NT2/D1 (cell line): ENCODE results near the gene LPCAT2.

Experiments used
- DNase-seq: peaks from one replicate; pipeline ENCODE4 v3.0.0-alpha.2; 2011; ENCODE audit warnings: low read depth, low spot score
- H3K27me3 ChIP-seq: 2 replicates; pipeline ENCODE4 v1.6.0; 2011; ENCODE audit warnings: mild to moderate bottlenecking; ENCODE audit not compliant: insufficient read length, insufficient read depth
- H3K36me3 ChIP-seq: 2 replicates; pipeline ENCODE4 v1.6.1; 2011; ENCODE audit warnings: mild to moderate bottlenecking, low read length, mixed read lengths; ENCODE audit not compliant: insufficient read depth, insufficient read length
- H3K4me1 ChIP-seq: 2 replicates; pipeline ENCODE4 v1.5.1; 2011; ENCODE audit not compliant: insufficient read depth, insufficient read length
- H3K4me3 ChIP-seq: 2 replicates; pipeline ENCODE4 v1.5.1; 2011; ENCODE audit warnings: low read depth; ENCODE audit not compliant: insufficient read length
- H3K9ac ChIP-seq: 2 replicates; pipeline ENCODE4 v1.6.0; 2011; ENCODE audit warnings: low read depth; ENCODE audit not compliant: insufficient read length
- H3K9me3 ChIP-seq: 2 replicates; pipeline ENCODE4 v1.5.1; 2011; ENCODE audit warnings: mild to moderate bottlenecking, low read length; ENCODE audit not compliant: insufficient read depth
- SUZ12 ChIP-seq: IDR thresholded peaks from 2 replicates; pipeline ENCODE4 v1.6.1; 2011; ENCODE audit not compliant: insufficient read length, insufficient read depth; ENCODE audit errors: extremely low read depth
- YY1 ChIP-seq: IDR thresholded peaks from 2 replicates; pipeline ENCODE4 v1.6.1; 2011; ENCODE audit not compliant: insufficient read length, insufficient read depth
- ZNF274 ChIP-seq: IDR thresholded peaks from 2 replicates; pipeline ENCODE4 v1.6.1; 2011; ENCODE audit warnings: mild to moderate bottlenecking, low read depth, low read length

The LPCAT2 gene

GRCh38 chr16:55499951-55500529, 8.8 kb upstream of the LPCAT2 start:
- Histone ChIP-seq H3K4me3 (no peak overlapping the region), H3K9me3 (no peaks in the 10 kb centered on the region), H3K36me3 (peaks cover 84% of the 10 kb centered on the region), H3K9ac (no peak overlapping the region), H3K27me3 (no peaks in the 10 kb centered on the region), H3K4me1 (peaks cover 19% of the 10 kb centered on the region)
- no peak for DNase-seq
- TF ChIP-seq YY1 (no peak), ZNF274 (no peak), SUZ12 (no peak)

GRCh38 chr16:55500530-55501011, 8.3 kb upstream of the LPCAT2 start:
- Histone ChIP-seq H3K9ac (no peak overlapping the region), H3K9me3 (no peaks in the 10 kb centered on the region), H3K36me3 (peaks cover 84% of the 10 kb centered on the region), H3K4me1 (peaks cover 18% of the 10 kb centered on the region), H3K27me3 (no peaks in the 10 kb centered on the region), H3K4me3 (no peak overlapping the region)
- no peak for TF ChIP-seq ZNF274
- DNase-seq: no peak

- Histone ChIP-seq H3K4me1 (peaks cover 15% of the 10 kb centered on the region), H3K9ac (no peak overlapping the region), H3K36me3 (peaks cover 84% of the 10 kb centered on the region), H3K27me3 (no peaks in the 10 kb centered on the region), H3K4me3 (no peak overlapping the region), H3K9me3 (no peaks in the 10 kb centered on the region)
- no peak for DNase-seq
- no peak for TF ChIP-seq SUZ12
These were observed 7.1 kb upstream of the LPCAT2 start for GRCh38 chr16:55501549-55502322.

GRCh38 chr16:55502801-55503366, 6.0 kb upstream of the LPCAT2 start:
- H3K4me3 ChIP-seq: no peak overlapping the region
- no peaks in the 10 kb centered on the region for H3K27me3 ChIP-seq
- peaks cover 84% of the 10 kb centered on the region for H3K36me3 ChIP-seq
- H3K9ac ChIP-seq: peak overlapping the region; percentile 38
- H3K4me1 ChIP-seq: peaks cover 15% of the 10 kb centered on the region
- no peak for DNase-seq
- no peaks in the 10 kb centered on the region for H3K9me3 ChIP-seq
- no peak for TF ChIP-seq YY1
- TF ChIP-seq ZNF274: no peak

- no peak overlapping the region for H3K4me3 ChIP-seq
- H3K36me3 ChIP-seq: peaks cover 83% of the 10 kb centered on the region
- H3K27me3 ChIP-seq: no peaks in the 10 kb centered on the region
- TF ChIP-seq SUZ12 (no peak), YY1 (no peak), ZNF274 (no peak)
- peaks cover 13% of the 10 kb centered on the region for H3K4me1 ChIP-seq
- no peak for DNase-seq
- H3K9ac ChIP-seq: no peak overlapping the region
- H3K9me3 ChIP-seq: no peaks in the 10 kb centered on the region
These were observed 4.9 kb upstream of the LPCAT2 start for GRCh38 chr16:55503726-55504550.

- Histone ChIP-seq H3K4me1 (peaks cover 13% of the 10 kb centered on the region), H3K4me3 (no peak overlapping the region), H3K36me3 (peaks cover 76% of the 10 kb centered on the region), H3K27me3 (no peaks in the 10 kb centered on the region), H3K9ac (no peak overlapping the region), H3K9me3 (no peaks in the 10 kb centered on the region)
- TF ChIP-seq ZNF274 (no peak), YY1 (no peak)
- no peak for DNase-seq
These were observed 3.4 kb upstream of the LPCAT2 start for GRCh38 chr16:55505333-55506015.
